ENCODE data around the gene ATP9A.

- no peak for TF ChIP-seq CTCF (optimal IDR thresholded peaks at IDR 0.05 in 1 of 3, IDR thresholded peaks at IDR 0.05 in 1 of 3, conservative IDR thresholded peaks at IDR 0.05 in 1 of 3; ENCODE audit: extremely low read depth in 1 of 3, insufficient read depth in 2 of 3, low read length in 3 of 3)
- TF ChIP-seq EZH2 (IDR thresholded peaks at IDR 0.05; ENCODE audit: low read length), result no peak
These were observed 18.5 kb downstream of the ATP9A start for GRCh38 chr20:51749674-51750036.
